Panc1 (cell line): Measurements from ENCODE around the gene HPCAL4. TPM values are rescaled to one million over a fixed set of nuclear protein-coding genes. Genes with fewer than 3 reads are reported as not detected.

Source experiments
- ATAC-seq: fragments of 200-7000 bp; cut with Tn5 transposase; 2 replicates; pipeline ENCODE4 v1.9.1; 2020; ENCODE audit warnings: mild to moderate bottlenecking, moderate library complexity
- BruUV-seq: library from RNA; stranded (reverse); fragments of 400-500 nt; replicated peaks from 2 replicates; lab custom pipeline; 2021; lab: Mats Ljungman, UMichigan
- CTCF ChIA-PET: fragments of 300-600 bp; sonication (Branson Sonifier 250); formaldehyde crosslinking; loops from one replicate; lab custom pipeline; 2022; ENCODE audit warnings: antibody characterized with exemption; lab: Charles Lee
- POLR2A ChIA-PET: fragments of 300-600 bp; sonication (Branson Sonifier 250); formaldehyde crosslinking; loops from one replicate; lab custom pipeline; 2022; ENCODE audit warnings: antibody characterized with exemption; lab: Charles Lee
- DNase-seq: peaks from one replicate; pipeline ENCODE4 v3.0.0-alpha.2; 2010; ENCODE audit warnings: low read depth, low spot score
- H3K27ac ChIP-seq: 2 replicates; pipeline ENCODE4 v1.5.1; 2011; ENCODE audit warnings: mild to moderate bottlenecking, low read length, inconsistent platforms
- H3K27me3 ChIP-seq: fragments of 200-500 bp; sonication (Bioruptor generic); 2 replicates; pipeline ENCODE4 v1.6.0; 2014; ENCODE audit warnings: low read length, inconsistent platforms; ENCODE audit not compliant: control insufficient read depth, insufficient read depth
- H3K36me3 ChIP-seq: fragments of 200-500 bp; sonication (Bioruptor generic); 2 replicates; pipeline ENCODE4 v1.5.1; 2014; ENCODE audit warnings: inconsistent platforms, mild to moderate bottlenecking, low read length, moderate library complexity; ENCODE audit not compliant: control insufficient read depth, insufficient read depth
- H3K4me1 ChIP-seq: 2 replicates; pipeline ENCODE4 v1.5.1; 2011; ENCODE audit warnings: inconsistent platforms, mild to moderate bottlenecking, low read length, moderate library complexity; ENCODE audit not compliant: control insufficient read depth, insufficient read depth
- H3K4me3 ChIP-seq, 2 experiments: 2 replicates each; pipeline ENCODE4 v1.5.1; 2011 to 2012; ENCODE audit warnings: low read depth in 2 of 2, low read length in 2 of 2, mild to moderate bottlenecking in 2 of 2, inconsistent platforms in 1 of 2, moderate library complexity in 1 of 2
- H3K9me3 ChIP-seq: fragments of 200-500 bp; sonication (Bioruptor generic); 2 replicates; pipeline ENCODE4 v1.5.1; 2014; ENCODE audit warnings: low read depth, mild to moderate bottlenecking, inconsistent platforms, low read length, moderate library complexity; ENCODE audit not compliant: control insufficient read depth, insufficient read depth
- CTCF ChIP-seq: fragments of 450-650 bp; IDR thresholded peaks from 2 replicates; pipeline ENCODE4 v1.5.1; 2017; ENCODE audit warnings: mild to moderate bottlenecking
- POLR2AphosphoS5 ChIP-seq: IDR thresholded peaks from 2 replicates; pipeline ENCODE4 v1.6.1; 2012; ENCODE audit warnings: mild to moderate bottlenecking, low read depth, low read length, moderate library complexity
- REST ChIP-seq, 2 experiments: IDR thresholded peaks; 2 replicates each; pipeline ENCODE4 v1.6.1; 2011 to 2012; ENCODE audit warnings: low read depth in 2 of 2, control low read depth in 1 of 2, low read length in 1 of 2, mild to moderate bottlenecking in 1 of 2, moderate library complexity in 1 of 2; ENCODE audit not compliant: insufficient read depth in 1 of 2
- SIN3A ChIP-seq: IDR thresholded peaks from 2 replicates; pipeline ENCODE4 v1.6.1; 2012; ENCODE audit warnings: low read depth, mild to moderate bottlenecking, low read length, moderate library complexity, borderline replicate concordance; ENCODE audit not compliant: insufficient read depth
- TCF7L2 ChIP-seq: IDR thresholded peaks from 2 replicates; pipeline ENCODE4 v1.6.1; 2011; ENCODE audit warnings: mild to moderate bottlenecking, low read depth, low read length, inconsistent platforms
- in situ Hi-C: cut with HindIII; loops from 2 replicates; pipeline ENCODE4 v1.10.0; 2016; ENCODE audit warnings: low sequenced_read_pairs, low pct_unique_long_range_greater_than_20kb
- intact Hi-C: fragments of 100-400 bp; cut with micrococcal nuclease; formaldehyde crosslinking; loops from one replicate; pipeline ENCODE4 v1.10.0; 2022; ENCODE audit not compliant: unreplicated experiment
- total RNA-seq: library from RNA; stranded (reverse); gene quantifications from one replicate; pipeline ENCODE4 v1.2.1, GENCODE V29; 2021; ENCODE audit not compliant: unreplicated experiment

HPCAL4 gene
- total RNA-seq, 1 experiment from 2014 or later = 0.21 TPM

DNA sequence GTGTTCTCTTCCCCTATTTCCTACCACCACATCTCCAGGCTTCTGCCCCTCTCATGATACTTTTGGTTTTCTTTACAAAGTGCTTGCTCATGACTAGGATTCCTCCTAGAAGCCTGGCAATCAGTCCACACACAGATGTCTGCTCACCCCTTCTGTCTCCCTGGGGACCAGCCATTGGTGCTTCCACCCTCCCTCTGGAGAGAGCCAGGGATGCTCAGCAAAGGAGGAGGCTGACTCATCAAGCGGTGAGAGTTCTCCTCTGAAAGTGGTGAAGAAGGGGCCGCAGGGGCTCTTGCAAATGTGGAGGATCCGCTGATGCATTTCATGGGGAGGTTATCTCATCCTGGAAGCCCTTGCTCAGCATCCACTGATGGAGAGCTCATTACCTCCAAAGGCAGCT is 33.8 kb downstream of the HPCAL4 start:
- intact Hi-C loops = no loop called here
- in situ Hi-C loops = no loop called here
- no TSS peak for BruUV-seq

DNA sequence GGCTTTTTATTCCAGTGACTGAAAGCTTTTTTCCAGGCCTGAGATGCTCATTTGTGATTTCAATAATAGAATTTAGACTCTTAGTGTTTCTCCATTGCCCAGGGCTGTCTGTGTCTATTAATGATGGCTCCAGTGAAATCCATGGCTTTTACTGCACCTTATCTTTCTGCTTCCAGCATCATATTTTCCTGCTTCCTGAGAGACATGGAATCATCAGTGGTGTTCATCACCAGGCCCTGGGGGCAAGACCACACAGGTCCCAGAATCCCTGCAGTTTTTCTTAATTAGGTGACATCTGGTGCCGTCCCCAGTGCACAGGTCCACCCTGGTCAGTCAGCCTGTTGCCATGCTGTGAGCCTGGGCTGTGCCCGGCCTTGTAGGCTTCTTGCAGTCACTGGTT is 34.8 kb downstream of the HPCAL4 start:
- H3K27me3 ChIP-seq = peaks cover 3% of the 10 kb centered on the region; the same call in 1 of the 2 replicates
- intact Hi-C loops = no loop called here
- no peak overlapping the region for H3K27ac ChIP-seq
- DNase-seq = no peak
- H3K4me1 ChIP-seq = no peaks in the 10 kb centered on the region
- BruUV-seq = no TSS peak
- ChIA-PET POLR2A (no interaction called here), CTCF (no interaction called here)
- in situ Hi-C loops = no loop called here
- ATAC-seq = no peak
- H3K36me3 ChIP-seq = no peaks in the 10 kb centered on the region
- TF ChIP-seq CTCF = no peak
- no peak for TF ChIP-seq POLR2AphosphoS5
- H3K9me3 ChIP-seq = no peaks in the 10 kb centered on the region
- H3K4me3 ChIP-seq = no peak overlapping the region

More for the DNA sequence above, 33.8 kb downstream of the HPCAL4 start:
- TF ChIP-seq POLR2AphosphoS5 (no peak), SIN3A (no peak), TCF7L2 (no peak), REST (IDR thresholded peaks at IDR 0.05; ENCODE audit: insufficient read depth in 1 of 2, low read depth in 2 of 2, low read length in 1 of 2) (no peak), CTCF (no peak)
- no peaks in the 10 kb centered on the region for H3K36me3 ChIP-seq
- H3K27ac ChIP-seq = no peak overlapping the region
- no peaks in the 10 kb centered on the region for H3K4me1 ChIP-seq
- DNase-seq (no peak), ATAC-seq (no peak)
- CTCF ChIA-PET = interaction anchor here (0.6 to 1.9 kb wide), 6 partner anchors 15 to 189 kb away, joined by 3 to 12 read pairs (median 4); partner anchors contain the start of gene NT5C1A
- peaks cover 3% of the 10 kb centered on the region; the same call in 1 of the 2 replicates for H3K27me3 ChIP-seq
- no peaks in the 10 kb centered on the region for H3K9me3 ChIP-seq
- POLR2A ChIA-PET = no interaction called here
- no peak overlapping the region for H3K4me3 ChIP-seq
